RPMI8226 (cell line): ENCODE measurements around the gene ABCA5.
"Not testable (repeated sequence)": the region's sequence is repeated elsewhere in the genome, so short reads cannot be mapped to it uniquely, and the experiment has no call there.

Experiments
- DNase-seq: peaks from one replicate; pipeline ENCODE4 v3.0.0-alpha.2; 2015

ABCA5 gene

DNA sequence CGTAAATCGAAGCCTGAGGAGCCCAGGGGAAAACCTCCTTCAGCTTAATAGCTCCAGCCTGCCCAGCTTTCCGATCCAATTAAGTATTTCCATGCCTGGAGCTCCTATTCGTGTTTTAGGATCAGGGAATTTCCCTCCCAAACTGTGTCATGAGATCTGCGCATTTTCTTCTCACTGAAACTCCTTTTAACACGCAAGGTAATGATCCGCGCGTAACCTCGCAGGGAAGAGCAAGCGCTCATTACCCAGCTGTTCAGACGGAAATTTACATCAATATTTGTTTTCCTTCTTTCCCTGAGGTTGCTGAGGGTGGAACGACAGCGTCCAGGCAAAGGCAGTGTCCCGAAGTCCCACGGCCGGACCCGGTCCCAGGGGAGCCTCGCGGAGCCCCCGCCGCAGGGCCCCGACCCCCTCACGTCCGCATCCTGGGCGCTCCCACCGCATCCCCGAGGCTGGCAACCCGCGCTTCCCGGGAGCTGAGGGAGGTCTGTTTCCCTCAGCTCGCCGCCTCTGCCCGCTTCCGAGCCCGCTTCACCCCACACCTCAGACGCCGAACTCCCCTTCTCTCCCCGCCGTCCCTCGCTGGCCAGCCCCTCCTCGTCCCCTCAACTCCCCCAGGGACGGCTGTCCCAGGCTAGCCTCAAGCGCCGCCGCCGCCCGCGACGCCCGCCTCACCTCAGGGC, 415 bp downstream of the ABCA5 start:
- peak; percentile 6 for DNase-seq

DNA sequence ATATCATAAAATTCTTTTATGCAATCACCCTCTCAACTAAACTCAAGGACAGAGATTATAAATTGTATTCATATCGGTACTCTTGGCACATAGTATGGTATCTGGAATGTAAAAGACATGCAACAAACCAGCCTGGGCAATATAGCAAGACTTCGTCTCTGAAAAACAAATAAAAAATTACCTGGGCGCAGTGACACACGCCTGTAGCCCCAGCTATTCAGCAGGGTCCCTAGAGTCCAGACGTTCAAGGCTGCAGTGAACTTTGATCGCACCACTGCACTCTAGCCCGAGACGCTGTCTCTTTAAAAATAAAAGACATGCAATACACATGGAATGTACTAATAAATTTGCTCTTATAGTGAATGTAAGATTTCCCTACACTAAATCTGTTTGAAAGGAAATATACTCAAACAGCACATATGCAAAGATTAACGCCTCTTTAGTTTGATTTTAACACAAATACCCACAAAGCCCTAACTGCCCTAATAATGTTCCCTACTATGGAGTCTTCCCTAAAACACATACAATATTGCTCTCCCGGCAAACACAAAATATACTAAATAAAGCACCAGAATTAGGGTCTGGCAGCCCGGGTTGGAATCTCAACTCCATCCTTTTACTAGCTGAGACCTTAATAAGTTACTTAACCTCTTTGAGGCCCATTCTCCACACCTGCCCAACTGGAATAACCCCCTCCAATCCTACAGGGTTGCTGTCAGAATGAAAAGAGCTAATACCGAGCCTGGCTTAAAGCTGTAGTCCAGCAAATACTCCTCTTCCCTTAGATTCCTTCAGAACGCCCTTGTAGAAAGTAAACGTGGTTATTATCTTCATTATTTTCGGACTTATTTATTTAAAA, 1.2 kb downstream of the ABCA5 start:
- DNase-seq = no peak

DNA sequence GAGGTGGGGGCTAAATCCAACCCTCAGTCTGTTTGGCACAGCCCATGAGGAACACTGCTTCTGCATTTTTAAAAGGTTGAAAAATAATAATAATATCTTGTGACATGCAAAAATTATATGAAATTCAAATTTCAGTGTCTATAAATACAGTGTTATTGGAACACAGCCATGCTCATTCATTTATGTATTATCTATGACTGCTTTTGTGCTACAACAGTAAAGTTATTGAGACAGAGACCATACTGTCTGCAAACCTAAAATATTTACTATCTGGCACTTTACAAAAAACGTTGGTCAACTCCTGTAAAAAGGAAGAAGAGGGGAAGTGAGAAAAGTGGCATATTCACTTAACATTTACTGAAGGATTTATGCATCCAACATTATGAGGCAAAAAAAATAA, 3.1 kb downstream of the ABCA5 start:
- DNase-seq = no peak

DNA sequence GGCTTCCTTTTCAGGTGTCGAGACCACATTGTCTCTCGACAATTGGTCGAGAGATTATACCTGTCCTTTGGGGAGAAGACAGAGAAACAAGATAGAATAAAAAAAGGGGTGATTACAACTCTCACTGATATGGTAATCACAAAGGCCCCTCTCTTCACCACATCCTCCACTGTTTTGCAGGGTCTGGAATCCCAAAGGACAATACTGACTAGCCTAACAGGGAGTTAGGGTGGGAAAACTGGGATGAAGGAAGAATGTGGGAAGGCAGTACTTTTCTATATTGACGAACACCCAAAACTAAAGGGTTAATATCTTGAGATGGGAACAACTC, 6.1 kb downstream of the ABCA5 start:
- no peak for DNase-seq

DNA sequence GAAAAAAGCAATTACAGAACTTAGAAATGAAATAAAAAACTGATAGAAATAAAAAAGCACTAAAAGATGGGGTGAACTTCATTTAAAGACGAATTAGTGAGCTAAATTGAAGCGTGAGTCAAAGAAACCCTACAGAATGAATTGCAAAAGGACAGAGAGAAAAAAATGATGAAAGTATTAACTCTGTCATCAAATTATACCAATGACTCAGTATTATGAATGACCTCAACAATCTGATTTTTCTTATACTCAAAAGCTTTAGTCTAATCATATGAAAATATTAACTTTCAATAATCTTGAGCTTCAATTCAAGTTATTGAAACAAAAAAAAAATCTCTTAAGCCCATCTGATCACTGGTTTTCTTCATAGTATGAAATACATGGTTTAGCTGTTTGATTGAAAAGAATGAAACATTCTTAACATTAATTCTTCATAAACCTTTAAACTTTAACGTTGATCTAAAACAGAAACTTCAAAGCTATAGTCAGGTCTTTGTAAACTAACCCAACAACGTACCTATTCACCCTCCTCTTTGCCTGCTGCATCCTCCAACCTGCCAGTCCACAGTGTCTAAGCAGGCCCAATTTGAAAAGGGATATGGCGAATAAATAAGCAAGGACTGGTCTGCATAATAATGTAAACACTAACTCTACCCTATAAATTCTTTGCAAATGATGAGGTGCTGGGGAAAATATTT, 6.6 kb downstream of the ABCA5 start:
- DNase-seq = no peak

DNA sequence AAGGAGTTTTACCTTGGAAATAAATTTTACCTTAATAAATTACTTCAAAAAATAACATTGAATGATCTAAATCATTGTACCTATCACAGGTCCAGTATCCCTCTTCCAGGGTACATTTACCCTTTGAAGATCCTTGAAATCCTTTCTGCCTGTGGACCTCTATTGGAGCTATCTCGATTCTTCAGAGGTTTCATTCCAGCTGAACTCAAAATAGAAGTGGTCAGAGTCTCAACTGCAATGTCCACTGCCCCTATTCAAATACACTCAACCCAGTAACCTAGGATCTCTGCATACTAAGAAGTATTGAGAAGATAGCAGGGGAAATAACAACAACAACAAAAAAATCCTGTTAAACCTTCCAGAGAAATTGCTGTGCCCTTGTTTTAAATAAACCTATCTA, 9.3 kb downstream of the ABCA5 start:
- DNase-seq = no peak

DNA sequence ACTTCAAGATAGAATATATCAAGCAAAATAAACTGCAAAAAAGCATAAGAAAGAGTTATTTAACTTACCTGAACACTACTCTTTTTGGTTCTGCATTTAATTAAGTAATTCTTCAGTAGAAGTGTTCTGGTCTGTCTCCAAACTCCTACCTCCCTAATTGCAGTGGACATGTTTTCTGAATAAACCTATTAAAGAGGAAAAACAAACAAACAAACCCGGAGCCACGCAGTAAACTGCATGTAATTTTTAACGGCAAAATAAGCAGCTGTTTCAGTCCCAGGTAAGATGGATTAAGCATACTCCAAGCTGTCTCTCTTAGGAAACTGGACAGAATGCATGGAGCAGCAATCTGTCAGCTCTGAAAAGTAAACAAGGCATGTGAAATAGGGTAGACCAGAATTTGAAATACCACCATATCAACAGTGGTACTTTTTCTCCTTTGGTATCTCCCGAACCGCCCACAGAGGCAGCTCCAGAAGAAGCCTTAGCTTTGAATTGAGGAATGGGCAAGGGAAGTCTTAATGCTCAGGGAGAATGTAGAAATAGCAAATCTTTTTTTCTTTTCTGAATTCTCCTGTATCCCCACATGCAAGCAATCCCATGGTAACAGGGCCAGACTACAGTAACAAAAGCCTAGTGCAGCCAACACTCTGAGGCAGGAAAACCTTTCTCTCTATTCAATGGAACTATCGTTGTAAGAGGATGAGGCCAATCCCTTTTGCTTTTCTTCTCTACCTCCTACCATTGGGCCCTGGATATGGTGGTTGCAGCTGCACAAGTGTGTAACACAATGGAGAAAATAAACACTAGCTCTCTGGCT, 12.5 kb downstream of the ABCA5 start:
- no peak for DNase-seq

DNA sequence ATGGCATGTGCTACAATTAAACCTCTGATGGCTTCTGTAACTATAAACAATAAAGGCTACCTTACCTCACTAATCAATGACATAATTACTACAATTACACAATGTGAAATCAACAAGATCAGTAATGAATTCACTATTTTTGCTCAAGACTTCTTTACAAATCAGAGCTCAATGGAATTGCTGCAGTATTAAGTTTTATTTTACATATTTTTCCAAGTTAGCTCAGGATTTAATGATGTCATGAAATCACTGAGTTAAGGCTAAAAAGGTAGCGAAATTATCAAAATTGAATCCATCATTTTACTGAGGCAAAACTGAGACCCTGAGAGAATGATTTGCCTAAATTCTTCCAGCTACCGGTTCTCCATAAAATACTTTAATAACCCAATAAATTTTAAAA, 21.8 kb downstream of the ABCA5 start:
- no peak for DNase-seq

DNA sequence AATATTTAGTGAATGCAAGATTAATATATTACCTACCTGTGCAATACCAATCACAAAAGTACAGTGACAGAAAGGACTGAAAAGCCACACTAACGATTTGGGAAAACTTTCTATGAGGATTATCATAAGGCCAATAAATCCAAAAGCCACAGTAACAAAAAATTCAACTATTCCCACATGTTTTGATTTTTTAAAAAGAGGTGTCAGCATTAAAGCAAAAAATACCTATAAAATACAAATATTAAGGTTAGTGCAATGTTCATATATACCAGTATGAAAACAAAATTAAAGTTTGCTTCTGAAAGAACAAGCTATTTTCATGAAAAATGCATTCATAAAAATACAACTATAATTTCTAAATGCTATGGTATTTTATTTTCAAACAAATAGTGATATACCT, 24.3 kb downstream of the ABCA5 start:
- no peak for DNase-seq

DNA sequence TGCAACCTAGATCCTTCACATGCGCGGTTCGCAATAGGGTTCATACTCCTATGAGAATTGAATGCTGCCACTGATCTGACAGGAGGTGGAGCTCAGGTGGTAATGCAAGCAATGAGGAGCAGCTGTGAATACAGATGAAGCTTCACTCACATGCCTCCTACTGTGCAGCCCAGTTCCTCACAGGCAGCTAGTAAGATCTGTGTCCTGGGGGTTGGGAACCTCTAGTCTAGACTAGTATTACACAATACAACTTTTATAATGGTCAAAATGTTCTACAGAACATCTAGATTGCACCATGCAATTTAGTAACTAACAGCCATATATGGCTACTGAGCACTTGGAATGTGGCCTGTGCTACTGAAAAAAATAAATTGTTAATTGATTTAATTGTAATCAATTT, 26.7 kb downstream of the ABCA5 start:
- no peak for DNase-seq

DNA sequence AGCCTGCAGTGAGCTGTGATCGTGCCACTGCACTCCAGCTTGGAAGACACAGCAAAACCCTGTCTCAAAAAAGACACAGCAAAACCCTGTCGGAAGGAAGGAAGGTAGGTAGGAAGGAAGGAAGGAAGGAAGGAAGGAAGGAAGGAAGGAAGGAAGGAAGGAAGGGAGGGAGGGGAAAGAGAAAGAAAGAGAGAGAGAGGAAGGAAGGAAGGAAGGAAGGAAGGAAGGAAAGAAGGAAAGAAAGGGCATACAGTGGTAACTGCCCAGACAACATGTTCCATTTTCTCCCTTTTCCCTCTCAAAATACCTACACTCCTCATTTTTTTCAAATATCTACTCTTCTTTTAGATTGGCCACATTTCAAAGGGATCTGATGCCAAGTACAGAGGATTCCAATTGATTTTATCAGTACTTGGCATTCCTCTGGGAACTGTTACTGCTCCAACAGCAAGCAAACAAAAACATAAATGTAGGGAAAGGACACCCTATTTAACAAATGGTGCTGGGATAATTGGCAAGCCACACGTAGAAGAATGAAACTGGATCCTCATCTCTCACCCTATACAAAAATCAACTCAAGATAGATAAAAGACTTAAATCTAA, 28.7 kb downstream of the ABCA5 start:
- DNase-seq = not testable (repeated sequence)

DNA sequence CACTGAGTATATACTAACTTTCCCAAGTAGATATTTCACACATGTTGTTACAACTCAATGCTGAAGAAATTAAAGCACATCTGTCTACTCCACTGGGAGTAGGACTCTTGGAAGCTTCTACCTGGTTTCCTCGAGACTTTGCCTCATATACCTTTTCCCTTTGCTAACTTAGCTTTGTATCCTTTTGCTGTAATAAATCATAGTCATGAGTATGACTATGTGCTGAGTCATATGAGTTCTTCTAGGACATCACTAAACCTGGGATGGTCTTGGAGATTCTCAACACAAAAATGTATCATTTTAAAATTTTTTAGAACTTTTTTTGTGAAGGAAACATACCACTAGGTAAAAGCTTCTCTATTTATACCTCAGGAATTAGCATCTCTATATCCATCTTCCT, 39.8 kb downstream of the ABCA5 start:
- no peak for DNase-seq

DNA sequence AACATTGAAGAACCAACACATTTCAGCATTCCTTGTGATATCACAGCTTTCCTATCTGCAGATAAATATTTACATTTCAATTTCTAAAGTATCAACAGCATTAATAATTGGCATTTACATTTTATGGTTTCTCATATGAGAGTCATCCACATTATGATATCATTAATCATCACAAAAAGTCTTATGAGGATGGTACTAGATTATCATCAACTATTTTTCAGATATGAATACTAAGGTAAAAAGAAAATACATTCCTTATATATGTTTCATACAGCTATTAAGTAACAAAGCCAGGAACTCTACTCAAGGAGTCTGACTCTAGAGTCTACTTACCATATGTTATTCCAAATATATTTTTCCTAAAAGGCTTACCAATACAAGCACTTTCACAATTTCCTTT, 40.7 kb downstream of the ABCA5 start:
- no peak for DNase-seq

DNA sequence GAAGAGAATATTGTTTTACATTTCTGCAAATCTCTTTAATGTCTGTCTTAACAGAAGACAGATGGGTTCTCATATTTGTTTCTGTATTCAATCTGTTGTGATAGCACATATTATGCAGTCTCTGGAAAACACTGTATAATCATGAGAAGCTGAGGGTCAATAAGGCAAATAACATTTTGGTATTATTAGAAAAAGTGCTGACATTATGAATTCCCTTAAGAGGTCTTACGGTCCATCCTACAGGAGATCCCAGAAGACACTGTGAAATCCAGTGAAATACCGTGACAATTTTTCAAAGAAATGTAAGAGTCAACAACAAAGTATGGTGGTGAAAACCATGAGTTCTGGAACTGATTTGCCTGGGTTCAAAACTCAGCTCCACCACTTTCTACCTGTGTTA, 42.3 kb downstream of the ABCA5 start:
- no peak for DNase-seq

DNA sequence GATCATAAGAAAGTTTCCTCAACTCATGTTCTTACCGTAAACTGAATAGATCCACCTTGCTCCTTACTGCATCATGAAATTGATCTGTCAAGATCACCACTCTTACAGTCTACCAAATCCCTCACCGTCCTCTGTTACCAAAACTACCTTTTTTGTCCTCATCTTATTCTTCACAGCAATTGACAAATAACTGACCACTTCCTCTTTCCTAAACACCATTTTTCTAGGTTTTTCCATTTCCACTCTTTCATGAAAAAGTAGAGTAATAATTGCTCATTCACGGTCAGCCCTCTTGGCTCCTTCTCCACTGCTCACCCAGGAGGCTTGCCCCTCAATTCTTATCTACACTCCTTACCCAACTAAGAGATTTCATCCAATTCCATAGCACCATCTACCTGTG, 44.9 kb downstream of the ABCA5 start:
- DNase-seq = no peak

DNA sequence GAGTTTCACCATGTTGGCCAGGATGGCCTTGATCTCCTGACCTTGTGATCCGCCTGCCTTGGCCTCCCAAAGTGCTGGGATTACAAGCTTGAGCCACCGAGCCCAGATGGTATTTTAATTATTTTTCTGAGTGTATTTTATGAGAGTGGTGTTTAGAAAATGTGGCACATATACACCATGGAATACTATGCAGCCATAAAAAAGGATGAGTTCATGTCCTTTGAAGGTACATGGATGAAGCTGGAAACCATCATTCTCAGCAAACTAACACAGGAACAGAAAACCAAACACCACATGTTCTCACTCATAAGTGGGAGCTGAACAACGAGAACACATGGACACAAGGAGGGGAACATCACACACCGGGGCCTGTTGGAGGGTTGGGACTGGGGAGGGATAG, 50.7 kb downstream of the ABCA5 start:
- DNase-seq = not testable (repeated sequence)

DNA sequence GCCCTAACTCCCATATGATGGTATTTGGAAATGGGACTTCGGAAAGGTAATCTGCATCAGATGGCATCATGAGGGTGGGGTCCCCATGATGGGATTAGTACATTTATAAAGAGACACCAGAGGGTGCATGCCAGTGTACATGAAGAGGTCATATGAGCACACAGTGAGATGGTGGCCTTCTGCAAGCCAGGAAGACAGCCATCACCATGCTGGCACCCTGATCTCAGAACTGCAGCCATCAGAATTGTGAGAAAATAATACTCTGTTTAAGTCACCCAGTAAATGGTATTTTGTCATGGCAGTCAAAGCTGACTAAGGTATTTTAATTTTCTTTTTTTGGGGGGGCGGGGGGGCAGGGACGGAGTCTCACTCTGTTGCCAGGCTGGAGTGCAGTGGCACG, 51.2 kb downstream of the ABCA5 start:
- no peak for DNase-seq

DNA sequence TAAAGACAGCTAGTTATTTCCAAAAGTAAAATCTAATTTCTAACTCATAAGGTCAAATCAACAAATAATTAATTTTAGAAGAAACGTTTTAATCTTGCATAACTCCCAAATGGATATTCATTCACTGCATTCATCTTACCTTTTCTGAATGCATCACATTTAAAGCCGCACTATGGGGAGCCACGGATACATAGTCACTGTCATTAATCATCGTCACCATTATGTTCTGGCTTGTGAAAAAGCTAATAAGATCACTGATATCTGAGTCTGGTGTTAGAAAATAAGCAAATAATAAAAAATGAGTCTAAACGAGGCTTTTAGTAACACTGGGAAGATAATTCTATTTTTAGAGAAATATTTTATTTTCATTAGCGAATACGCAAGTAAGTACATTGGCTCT, 55.9 kb downstream of the ABCA5 start:
- DNase-seq = no peak

DNA sequence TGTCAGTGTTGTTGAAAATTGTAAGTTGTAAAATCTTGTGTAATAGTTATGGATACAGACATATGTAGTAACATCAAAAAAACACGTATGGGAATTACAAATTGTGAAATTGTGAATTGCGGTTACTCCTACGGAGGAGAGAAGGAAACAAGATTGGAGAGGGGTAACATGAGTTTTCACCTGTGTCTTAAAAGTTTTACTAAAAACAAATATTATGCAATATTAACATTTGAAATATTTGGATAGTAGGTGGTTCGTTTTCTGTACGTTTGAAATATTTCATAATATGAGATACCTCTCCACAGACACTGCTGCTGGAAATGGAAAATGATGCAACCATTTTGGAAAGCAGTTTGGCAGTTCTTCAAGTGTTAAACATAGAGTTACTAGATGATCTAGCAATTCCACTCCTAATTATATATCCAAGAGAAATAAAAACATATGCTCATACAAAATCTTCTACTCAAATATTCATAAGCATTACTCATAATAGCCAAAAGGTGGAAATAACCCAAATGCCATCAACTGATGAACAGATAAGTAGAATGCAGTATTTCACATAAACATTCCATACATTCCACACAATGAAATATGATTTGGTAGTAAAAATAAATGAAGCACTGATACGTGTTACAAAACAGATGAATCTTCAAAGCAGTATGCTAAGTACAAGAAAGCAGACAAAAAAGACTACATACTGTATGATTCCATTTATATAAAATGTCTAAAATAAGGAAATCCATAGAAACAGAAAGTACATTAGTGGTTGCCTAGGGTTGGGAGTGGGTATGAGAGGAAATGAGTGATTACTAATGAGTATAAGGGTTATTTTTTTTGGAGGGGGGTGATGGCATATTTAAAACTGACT, 57.6 kb downstream of the ABCA5 start:
- DNase-seq = no peak

DNA sequence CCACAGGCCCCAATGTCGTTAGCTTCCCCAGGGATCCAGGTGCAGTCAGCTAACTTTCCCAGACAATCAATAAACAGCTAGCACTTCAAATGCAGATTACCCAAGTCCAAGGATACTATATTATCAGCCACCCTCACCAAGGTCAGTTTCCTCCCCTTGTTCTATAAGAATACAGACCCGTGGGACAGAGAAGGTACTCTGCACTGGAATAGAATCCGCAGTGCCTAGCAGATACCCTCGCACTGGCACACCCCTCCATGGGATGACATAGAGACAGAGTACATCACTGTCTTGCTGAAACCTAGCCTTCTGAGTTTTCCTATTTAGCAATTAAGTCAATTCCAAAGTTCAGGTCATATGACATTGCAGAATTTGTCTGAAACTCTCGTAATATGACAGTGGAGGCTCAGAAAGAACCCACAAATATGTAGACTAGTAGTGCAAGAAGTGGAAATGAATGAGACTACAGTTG, 58.4 kb downstream of the ABCA5 start:
- no peak for DNase-seq

DNA sequence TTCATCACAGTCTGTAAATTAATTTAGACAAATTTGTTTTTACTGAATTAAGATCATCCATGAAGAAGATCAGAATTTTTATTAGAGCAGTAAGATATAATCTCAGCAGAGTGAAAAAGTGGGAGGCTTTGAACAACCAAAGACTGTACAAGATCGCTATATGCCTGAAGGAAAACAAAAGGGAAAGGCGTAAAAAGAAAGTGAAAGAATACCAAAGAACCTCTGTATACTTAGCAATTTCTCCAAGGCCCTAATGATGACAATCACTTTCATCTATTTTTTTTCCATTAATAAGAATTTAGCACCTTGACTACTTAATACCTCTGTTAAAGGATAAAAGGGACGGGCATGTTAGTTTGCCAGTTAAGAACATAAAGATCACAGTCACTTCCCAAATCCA, 59.7 kb downstream of the ABCA5 start:
- DNase-seq = no peak

DNA sequence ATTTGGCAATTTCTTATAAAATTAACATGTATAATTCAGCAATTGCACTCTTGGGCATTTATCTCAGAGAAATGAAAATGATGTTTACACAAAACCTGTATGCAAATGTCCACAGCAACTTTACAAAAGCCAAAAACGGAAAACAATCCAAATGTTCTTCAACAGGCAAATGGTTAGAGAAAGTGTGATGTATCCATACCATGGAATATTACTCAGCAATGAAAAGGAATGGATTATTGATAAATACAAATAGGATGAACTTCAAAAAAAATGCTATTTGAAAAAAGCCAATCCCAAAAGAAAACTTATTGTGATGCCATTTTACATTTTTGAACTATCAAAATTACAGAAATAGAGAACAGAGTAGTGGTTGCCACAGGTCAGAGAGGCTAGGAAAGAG, 61.1 kb downstream of the ABCA5 start:
- no peak for DNase-seq
